HG02571 (cell line): ENCODE data around the gene EPHA7.

Experiments used
- ATAC-seq: cut with Tn5 transposase; IDR thresholded peaks from one replicate; pipeline ENCODE4 v1.9.1; 2021; ENCODE audit warnings: mild to moderate bottlenecking, moderate library complexity; ENCODE audit not compliant: unreplicated experiment

EPHA7 gene

DNA sequence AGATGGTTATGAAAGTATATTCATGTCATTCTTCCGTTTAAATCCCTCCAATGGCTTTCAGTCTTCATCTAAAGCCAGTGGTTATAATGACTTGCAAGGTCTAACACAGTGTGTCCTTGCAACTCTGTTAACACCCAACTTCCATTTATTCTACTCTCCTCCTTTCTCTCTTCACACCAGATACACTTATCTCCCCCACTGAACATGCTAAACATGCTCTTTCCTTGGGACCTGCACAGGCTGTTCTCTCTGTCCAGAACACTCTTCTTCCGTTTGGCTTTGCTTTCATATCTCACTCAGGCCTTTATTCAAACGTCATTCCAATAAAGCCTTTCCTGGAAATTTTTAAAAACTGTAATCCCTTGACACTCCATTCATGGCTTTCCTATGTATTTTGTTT, 91.5 kb downstream of the EPHA7 start:
- ATAC-seq: no peak

DNA sequence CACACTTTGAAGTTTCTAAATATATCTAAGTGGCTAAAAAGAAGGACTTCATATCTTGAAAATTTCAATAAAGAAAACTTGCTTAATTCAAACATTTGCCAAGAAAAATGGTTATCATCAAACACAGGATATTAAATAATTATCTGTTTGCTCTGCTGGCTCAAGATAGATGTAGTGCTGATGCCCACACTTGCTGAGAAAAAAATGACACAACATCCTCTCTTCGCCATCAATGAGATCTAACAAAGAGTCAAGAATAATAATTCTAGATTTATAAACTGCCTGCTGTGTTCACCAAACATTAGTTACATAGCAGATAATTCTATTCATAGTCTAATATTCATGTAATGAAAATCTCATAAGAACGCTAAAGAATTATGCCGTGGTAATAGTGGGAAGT, 93.6 kb downstream of the EPHA7 start:
- no peak for ATAC-seq

DNA sequence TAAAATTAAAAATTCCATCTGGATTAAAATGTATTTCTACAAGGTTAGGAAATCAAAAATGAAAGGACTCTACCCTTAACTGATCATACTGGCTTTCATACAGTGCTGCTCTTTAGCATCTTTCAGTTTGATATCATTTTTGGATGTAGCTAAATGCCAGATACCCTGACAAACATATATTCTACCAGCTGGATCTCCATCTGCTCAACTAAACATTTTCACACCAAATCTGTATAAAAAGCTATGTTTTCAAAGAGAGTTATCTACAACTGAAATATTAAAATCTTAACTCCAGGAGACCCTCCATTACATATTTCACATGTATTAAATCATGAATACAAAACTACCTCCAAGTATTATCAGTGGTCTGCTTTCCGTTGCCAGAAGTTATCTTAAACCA, 95.7 kb downstream of the EPHA7 start:
- no peak for ATAC-seq

DNA sequence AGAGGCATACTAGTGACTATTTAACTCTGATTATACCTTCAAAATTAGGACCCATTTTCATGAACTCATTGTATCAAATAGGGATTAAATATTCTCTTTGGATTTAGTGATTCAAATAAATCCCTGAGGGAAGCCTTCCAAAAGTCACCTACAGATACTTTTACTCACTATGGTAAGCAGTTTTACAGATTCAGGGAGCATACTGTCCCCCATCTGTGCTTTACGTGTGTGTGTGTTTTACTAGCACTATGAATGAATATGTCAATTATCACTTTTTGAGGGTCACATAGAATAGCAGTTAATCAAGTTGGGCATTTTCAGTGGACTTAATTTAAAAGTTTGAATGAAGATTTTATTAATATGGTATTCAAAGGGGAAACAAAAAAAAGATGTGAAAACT, 96.7 kb downstream of the EPHA7 start:
- no peak for ATAC-seq

DNA sequence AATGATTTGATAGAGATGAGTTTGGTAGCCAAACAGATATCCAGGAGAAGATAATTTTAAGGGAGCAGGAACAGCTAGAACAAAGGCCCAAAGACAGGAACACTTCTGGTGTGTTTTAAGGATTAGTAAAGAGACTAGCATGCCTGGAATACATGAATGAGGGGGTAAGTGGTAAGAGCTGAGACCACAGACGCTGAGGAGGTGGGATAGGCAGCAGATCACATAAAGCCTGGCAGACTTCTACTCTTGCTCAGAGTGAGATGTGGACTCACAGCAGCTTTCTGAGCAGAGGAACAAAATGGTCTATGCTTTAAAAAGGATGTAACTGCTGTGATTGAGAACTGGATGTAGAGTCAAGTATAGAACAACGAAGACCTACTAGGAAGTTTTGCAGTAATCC, 100.1 kb downstream of the EPHA7 start:
- no peak for ATAC-seq

DNA sequence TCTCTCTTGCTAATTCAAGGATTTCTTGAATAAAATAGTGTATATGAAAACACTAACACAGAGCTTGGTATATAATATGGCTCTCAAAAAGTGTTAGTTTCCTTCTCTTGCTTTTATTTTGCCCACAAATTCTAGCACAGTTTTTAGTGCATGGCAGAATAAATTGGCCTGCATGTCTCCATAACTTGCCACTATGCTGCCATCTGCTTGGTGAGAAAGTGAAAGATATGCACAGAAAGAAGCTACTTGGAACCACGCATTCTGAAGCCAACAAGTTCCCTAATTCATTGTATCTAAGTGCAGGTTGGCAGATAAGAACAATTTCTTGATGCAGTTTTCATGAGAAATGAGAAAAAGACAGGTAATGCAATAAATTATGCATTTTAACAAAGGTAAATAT, 101.2 kb downstream of the EPHA7 start:
- ATAC-seq: no peak

DNA sequence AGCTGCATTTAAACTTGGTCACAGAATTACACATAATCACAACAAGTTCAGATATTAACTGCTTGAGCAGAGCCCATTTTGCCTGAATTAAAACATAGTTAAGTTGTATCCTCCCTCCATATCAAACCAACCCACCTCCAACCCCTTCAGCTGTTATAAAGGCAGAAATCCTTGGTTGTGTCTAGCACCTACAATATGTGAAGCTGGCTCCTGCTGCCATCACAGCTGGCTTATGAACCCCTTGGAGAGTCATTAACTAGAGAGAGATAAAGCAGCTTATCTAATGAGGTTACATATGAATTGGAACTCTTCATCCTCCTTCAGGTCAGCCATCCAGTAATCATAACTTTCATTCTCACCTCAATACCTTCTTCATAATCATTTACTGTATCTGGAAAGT, 101.8 kb downstream of the EPHA7 start:
- ATAC-seq: no peak

DNA sequence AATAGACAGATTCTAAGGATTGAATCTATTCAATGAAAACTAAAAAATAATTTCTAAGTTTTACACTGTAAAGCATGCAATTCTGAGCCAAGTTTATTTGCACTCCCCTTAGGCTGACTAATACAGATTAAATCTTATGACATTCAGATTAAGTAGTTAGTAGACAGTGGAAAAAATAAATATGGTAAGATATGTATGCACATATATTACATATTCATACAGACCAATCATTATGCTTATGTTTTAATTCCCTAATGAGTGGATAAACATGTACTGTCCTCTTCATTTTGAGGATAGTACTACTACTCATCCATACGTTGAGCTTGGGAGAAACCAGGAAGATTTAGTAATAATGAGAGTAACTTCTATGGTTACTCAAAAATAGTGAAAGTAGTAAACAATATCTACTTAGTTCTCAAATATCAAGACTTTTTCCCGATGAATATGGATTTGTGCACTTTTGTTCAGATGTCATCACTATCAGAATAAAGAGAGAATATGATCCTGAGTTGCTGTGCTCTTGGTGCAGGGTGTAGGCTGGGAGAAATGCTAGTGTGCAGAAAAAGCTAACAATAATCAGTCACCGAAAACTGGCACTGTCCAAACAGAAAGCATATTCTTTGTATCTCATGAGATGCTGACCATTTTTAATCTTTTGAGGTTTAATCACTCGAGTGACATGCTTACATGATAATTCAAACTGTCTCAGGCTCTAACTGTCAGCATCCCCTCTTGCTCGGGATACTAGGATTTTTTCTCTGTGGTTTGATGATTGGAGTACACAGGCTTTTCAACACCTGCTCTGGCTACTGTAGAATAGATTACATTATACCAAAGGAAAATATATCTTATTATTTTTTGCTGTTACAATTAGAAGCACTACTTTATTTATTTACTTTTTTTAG, 111.6 kb downstream of the EPHA7 start:
- ATAC-seq: no peak

DNA sequence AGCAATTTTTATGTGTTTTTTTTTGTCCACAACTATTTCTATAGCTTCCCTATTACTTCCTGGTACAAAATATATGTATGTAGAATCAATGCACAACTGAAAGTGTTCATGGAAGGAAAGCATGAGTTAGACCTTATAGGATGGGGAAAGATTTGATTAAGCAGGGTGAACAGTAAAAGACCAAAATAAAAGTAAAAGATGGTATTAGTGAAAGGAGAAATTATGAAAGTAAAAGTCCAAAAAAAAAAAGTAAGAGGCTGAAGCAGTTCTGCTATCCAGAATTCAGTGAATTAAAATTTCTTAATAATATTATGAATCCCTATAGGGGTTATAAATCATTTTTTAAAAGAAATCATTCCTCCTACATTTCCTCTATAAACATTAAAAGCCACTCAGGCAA, 114.3 kb downstream of the EPHA7 start:
- ATAC-seq: no peak

DNA sequence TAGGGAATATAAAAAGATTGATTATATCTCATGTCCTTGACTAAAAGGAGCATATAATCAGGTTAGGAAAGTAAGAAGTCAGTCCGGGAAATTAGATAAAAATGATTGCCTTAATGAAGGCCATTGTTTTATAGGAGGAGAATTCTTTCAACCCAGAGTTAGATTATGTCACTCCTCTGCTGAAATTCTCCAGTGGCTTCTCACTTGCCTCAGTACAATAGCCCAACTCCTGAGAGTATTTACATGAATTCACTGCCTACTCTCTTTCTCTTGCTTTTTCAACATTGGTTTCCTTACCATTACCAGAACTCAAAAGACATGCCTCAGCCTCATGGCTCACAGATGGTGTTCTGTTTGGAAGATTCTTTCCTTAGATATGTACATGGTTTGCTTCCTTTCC, 114.9 kb downstream of the EPHA7 start:
- no peak for ATAC-seq

DNA sequence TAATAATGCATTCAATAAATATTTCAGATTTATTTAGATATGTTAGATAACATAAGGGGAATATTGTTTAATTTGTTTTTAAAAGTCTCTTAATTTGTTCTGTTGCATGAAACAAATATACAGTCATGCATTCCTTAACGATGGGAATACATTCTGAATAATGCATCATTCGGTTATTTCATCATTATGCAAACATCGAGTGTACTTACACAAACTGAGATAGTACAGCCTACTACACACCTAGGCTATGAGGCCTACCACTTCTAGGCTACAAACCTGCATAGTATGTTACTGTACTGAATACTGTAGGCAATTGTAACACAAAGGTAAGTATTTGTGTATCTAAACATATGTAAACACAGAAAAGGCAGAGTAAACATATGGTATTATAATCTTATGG, 118.7 kb downstream of the EPHA7 start:
- ATAC-seq: no peak

DNA sequence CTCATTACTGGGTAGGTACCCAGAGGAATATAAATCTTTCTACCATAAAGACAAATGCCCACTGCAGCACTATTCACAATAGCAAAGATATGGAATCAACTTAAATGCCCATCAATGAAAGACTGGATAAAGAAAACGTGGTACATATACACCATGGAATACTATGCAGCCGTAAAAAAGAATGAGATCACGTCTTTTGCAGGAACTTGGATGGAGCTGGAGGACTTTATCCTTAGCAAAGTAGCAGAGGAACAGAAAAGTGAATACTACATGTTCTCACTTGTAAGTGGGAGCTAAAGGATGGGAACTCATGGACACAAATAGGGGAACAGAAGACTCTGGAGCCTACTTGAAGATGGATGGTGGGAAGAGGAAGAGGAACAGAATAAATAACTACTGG, 119.7 kb downstream of the EPHA7 start:
- no peak for ATAC-seq

DNA sequence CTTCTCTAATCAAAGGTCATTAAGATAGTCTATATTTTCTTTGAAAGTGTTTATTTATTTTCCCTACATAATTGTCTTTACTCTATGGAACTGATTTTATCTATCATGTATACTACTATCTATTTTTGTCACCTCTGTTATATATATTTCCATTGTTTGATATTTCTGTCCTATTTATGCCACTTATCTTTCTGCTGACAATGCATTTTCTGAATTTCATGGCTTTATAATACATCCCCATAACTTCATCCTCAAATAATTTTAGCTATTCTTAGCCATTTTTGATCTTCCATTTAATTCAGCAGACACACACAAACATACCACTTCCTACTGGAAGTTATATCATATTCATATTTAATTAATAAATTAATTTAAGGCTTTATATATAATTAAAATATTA, 123.7 kb downstream of the EPHA7 start:
- ATAC-seq: no peak

DNA sequence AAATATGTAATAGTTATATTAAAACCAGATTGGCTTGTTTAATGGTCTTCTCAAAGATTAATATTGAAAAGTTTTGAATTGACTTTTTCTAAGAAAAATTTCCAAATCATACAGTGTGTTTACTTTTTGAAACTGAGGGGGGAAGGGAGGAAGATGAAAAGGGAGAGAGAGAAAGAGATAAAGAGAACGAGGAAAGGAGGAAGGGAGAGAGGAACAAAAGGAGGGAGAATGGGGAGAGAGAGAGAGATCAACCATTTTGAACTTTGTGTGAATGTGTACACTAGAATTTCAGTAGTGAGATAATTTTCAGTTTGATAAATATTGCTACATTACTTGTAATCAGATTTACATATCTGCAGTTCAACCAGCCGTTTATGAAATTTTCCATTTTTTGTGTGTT, 124.5 kb downstream of the EPHA7 start:
- no peak for ATAC-seq

DNA sequence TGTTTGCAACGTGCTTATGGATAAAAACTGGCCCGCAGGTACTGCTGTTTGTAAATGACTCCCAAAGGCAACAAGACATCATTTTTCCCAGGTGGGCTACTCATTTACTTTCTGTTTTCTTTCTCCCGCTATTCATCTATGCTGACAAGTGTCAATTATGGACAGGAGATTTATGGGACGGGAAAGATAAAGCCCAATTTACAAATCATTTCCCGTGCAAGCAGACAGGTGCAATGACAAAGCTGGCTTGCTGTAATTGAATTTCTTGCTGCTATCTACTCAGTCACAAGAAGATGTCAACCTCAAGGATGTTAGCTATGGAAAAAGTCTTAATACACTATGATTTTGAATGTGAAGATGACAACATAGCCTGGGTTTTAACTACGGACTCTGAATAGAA, 125.5 kb downstream of the EPHA7 start:
- ATAC-seq: no peak

DNA sequence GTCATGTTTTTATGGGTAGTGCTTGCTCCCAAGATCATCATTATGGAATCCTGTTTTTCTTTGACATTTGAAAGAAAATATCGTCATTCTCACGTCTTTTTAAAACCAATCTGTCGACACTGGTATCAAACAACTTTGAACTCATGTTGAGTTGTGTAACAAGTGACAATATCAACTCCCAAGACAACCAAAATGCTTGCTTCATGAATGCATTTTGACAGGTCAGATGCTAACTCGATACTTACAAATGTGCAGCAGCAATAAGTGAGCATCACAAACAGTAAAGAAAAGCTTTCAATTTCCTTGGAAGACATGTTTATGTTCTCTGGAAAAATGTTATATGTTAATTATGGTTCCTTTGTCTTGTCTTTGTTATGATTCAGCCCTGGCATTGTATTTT, 125.9 kb downstream of the EPHA7 start:
- ATAC-seq: no peak

DNA sequence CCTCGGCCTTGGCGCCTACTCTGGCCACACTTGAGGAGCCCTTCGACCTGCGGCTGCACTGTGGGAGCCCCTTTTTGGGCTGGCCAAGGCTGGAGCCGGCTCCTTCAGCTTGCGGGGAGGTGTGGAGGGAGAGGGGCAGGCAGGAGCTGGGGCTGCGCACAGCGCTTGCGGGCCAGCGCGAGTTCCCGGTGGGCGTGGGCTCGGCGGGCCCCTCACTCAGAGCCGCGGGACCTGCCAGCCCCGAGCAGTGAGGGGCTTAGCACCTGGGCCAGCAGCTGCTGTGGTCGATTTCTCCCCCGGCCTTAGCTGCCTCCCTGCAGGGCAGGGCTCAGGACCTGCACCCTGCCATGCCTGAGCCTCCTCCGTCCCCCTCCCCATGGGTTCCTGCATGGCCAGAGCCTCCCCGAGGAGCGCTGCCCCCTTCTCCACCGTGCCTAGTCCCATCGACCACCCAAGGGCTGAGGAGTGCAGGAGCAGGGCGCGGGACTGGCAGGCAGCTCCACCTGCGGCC, 136.8 kb downstream of the EPHA7 start:
- no peak for ATAC-seq

DNA sequence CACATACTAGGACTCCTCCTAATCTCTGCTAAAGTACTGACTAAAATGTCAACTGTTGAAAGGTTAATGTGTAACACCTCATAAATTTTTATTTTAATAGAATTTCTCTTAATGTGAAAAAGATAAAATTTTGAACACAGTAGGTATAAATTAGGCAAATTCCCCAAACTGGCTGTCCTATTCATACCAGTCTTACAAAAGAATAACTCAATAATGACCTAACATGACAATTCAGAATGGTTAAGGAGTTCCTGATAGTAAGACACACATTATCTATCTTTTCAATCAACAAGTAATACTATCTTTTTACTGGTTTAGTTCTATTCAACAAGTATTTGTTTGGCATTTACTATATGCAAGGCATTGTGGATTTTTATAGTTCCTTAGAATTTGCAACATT, 141.1 kb downstream of the EPHA7 start:
- no peak for ATAC-seq

DNA sequence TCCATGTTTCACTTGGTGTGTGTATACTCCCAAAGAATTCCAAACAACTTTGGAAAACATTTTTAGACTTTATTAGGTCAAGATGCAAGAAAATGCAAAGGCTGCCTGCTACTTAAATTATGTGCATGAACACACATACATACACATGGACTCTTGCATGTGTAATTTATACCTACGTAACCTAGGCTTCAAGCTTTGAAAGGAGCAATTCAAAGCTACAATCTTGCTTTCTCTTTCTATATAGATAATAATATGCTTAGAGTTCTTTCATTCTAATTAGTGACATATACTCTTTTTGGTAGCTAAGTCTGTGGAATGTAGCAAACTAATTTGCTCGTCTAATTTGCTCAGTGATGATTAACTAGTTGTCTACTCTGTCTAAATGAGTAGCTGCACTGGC, 146.5 kb downstream of the EPHA7 start:
- ATAC-seq: no peak

DNA sequence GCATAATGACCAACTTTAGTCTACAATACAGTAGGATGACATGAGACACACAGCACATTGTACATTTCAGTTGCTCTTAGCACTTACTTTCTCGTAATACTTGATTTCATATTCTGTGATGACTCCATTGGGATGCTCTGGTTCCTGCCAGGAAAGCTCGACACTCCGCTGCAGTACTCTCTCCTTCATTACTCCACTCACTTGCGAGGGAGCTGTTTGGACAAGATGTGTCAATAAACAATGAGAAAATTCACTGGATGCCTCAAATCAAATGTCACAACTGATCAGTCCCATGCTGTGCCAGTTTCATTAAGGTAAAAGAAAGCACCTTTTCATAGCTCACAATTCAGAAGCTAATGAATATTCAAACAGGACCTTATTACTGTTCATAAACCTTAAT, 147.1 kb downstream of the EPHA7 start:
- no peak for ATAC-seq

DNA sequence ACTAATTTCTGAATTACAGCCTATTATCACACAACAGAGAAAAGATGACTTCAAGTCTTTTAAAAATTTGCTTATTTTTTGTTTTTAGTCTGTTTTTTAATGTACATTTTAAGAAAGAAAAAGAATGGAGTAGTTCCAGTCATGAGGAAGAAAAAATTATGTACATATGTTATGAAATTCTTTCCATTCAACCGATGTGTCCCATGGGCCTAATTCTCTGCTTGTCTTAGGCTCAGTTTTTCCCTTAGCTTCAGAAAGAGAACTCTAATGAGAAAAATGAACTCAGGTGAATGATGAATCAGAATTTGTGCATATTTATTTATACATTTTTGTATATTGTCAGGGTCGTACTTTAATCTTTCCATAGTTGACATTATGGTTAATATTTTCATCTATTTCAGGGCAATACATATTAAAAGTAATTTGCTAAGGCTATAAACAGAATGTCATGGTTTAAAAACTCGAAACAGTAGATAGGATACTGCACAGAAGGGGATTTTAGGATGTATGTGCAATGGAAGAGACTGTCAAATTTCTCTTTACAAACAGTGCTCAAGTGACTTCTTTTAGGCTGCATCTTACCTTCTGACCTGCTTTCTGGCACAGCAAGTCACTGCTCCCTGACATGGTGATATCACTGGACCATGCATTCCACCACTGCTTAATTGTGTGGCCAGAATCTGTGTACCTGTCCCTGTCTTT, 153.1 kb downstream of the EPHA7 start:
- ATAC-seq: no peak

DNA sequence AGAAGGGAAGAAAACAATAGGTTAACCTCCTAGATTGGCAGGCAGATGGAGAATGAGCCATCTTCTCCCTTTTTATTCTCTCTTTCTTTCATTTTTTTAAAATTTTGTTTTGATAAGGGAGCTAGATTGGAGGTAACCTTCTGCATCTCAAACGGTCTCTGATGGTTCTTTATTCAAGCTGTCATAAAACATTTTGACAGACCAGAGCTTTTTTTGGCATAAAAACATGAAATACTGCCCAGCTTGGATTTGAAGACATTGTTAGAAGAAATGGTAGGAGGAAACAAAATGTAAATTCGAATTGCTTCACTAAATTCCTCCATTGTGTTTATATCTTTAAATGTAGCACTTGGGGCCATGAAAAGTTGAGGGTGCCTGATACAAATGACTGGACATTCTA, 158.5 kb downstream of the EPHA7 start:
- no peak for ATAC-seq
